ENCODE results near the gene POFUT1. TPM values are rescaled to one million over a fixed set of nuclear protein-coding genes. Genes with fewer than 3 reads are reported as not detected.

POFUT1 gene
- polyA plus RNA-seq, 1 donor (not counting 4 experiments of a cell fraction or from before 2014, with no cell fraction given): 25.1 TPM

GRCh38 chr20:32205110-32205842 lies 2.4 kb upstream of the POFUT1 start:
- DNase-seq (ENCODE audit: low read depth, low spot score) (no peak), FAIRE-seq (no peak)
- Histone ChIP-seq H2AFZ (ENCODE audit: control insufficient read depth, low read length) (no peak overlapping the region), H3K36me3 (ENCODE audit: control insufficient read depth in 2 of 2, extremely low read depth in 1 of 2, insufficient read depth in 2 of 2, low read length in 2 of 2) (peaks cover 8 to 18% of the 10 kb centered on the region in 2 experiments), H4K20me1 (ENCODE audit: control insufficient read depth, extremely low read depth, insufficient read depth, low read length) (peaks cover 2% of the 10 kb centered on the region), H3K9me1 (ENCODE audit: control insufficient read depth, extremely low read depth, insufficient read depth, low read length) (no peaks in the 10 kb centered on the region), H3K27me3 (ENCODE audit: control insufficient read depth, extremely low read depth, insufficient read depth, low read length) (no peaks in the 10 kb centered on the region), H3K4me2 (ENCODE audit: control insufficient read depth, extremely low read depth, insufficient read depth, low read depth, low read length) (peak overlapping the region; percentile 95), H3K4me3 (ENCODE audit: control insufficient read depth in 2 of 3, extremely low read depth in 1 of 3, insufficient read depth in 2 of 3, low read depth in 1 of 3, low read length in 3 of 3) (peak overlapping the region in 2 of 3 experiments; percentile 10 to 85), H3K79me2 (ENCODE audit: control insufficient read depth, insufficient read depth, low read length) (peaks cover 81% of the 10 kb centered on the region), H3K4me1 (ENCODE audit: control insufficient read depth, extremely low read depth, insufficient read depth, low read length) (peaks cover 60% of the 10 kb centered on the region), H3K27ac (ENCODE audit: control insufficient read depth, insufficient read depth, low read length) (peak overlapping the region; percentile 95), H3K9ac (ENCODE audit: control insufficient read depth, extremely low read depth, insufficient read depth, low read length) (peak overlapping the region; percentile 96), H3K9me3 (ENCODE audit: control insufficient read depth, low read depth, low read length) (no peaks in the 10 kb centered on the region)
- TF ChIP-seq EZH2 (IDR thresholded peaks at IDR 0.05; ENCODE audit: low read length): no peak
- TF ChIP-seq CTCF (optimal IDR thresholded peaks at IDR 0.05 in 1 of 3, IDR thresholded peaks at IDR 0.05 in 1 of 3, conservative IDR thresholded peaks at IDR 0.05 in 1 of 3; ENCODE audit: extremely low read depth in 1 of 3, insufficient read depth in 2 of 3, low read length in 3 of 3): no peak
- dilution Hi-C loops (cut with MboI; ENCODE audit: extremely low pct_ligation_motif_present, low sequenced_read_pairs): no loop called here

- no peaks in the 10 kb centered on the region for H3K9me1 ChIP-seq (ENCODE audit: control insufficient read depth, extremely low read depth, insufficient read depth, low read length)
- H3K4me3 ChIP-seq (ENCODE audit: control insufficient read depth in 2 of 3, extremely low read depth in 1 of 3, insufficient read depth in 2 of 3, low read depth in 1 of 3, low read length in 3 of 3): peak overlapping the region; percentile 85 to 98 (median 95)
- dilution Hi-C loops (cut with MboI; ENCODE audit: extremely low pct_ligation_motif_present, low sequenced_read_pairs): no loop called here
- no peaks in the 10 kb centered on the region for H3K9me3 ChIP-seq (ENCODE audit: control insufficient read depth, low read depth, low read length)
- no peak for FAIRE-seq
- H3K4me2 ChIP-seq (ENCODE audit: control insufficient read depth, extremely low read depth, insufficient read depth, low read depth, low read length): peak overlapping the region; percentile 95
- no peaks in the 10 kb centered on the region for H3K27me3 ChIP-seq (ENCODE audit: control insufficient read depth, extremely low read depth, insufficient read depth, low read length)
- peaks cover 2% of the 10 kb centered on the region for H4K20me1 ChIP-seq (ENCODE audit: control insufficient read depth, extremely low read depth, insufficient read depth, low read length)
- H3K9ac ChIP-seq (ENCODE audit: control insufficient read depth, extremely low read depth, insufficient read depth, low read length): peak overlapping the region; percentile 96
- H2AFZ ChIP-seq (ENCODE audit: control insufficient read depth, low read length): no peak overlapping the region
- TF ChIP-seq EZH2 (IDR thresholded peaks at IDR 0.05; ENCODE audit: low read length) (no peak), CTCF (optimal IDR thresholded peaks at IDR 0.05 in 1 of 3, IDR thresholded peaks at IDR 0.05 in 1 of 3, conservative IDR thresholded peaks at IDR 0.05 in 1 of 3; ENCODE audit: extremely low read depth in 1 of 3, insufficient read depth in 2 of 3, low read length in 3 of 3) (no peak)
- H3K4me1 ChIP-seq (ENCODE audit: control insufficient read depth, extremely low read depth, insufficient read depth, low read length): peaks cover 60% of the 10 kb centered on the region
- H3K79me2 ChIP-seq (ENCODE audit: control insufficient read depth, insufficient read depth, low read length): peaks cover 76% of the 10 kb centered on the region
- no peak for DNase-seq (ENCODE audit: low read depth, low spot score)
- peaks cover 7 to 14% of the 10 kb centered on the region in 2 experiments for H3K36me3 ChIP-seq (ENCODE audit: control insufficient read depth in 2 of 2, extremely low read depth in 1 of 2, insufficient read depth in 2 of 2, low read length in 2 of 2)
- H3K27ac ChIP-seq (ENCODE audit: control insufficient read depth, insufficient read depth, low read length): peak overlapping the region; percentile 95
Observed at GRCh38 chr20:32205843-32206759, 1.6 kb upstream of the POFUT1 start.
